K562 (cell line): ENCODE results near the gene UBE2D2. TPM values are rescaled to one million over a fixed set of nuclear protein-coding genes. Genes with fewer than 3 reads are reported as not detected.
A peak's percentile ranks its signal among the peaks of the same experiment; 100 is the strongest.

Source experiments
- ARID1B ChIP-seq: fragments of 450-650 bp; IDR thresholded peaks from 2 replicates; pipeline ENCODE4 v1.6.1; 2016; ENCODE audit warnings: antibody characterized with exemption, mild to moderate bottlenecking, inconsistent platforms
- BCLAF1 ChIP-seq, 2 experiments: fragments of 450-650 bp in 1 of 2; IDR thresholded peaks; 2 replicates each; pipeline ENCODE4 v1.6.1; 2011 to 2017; ENCODE audit warnings: low read depth in 2 of 2, antibody characterized with exemption in 1 of 2, borderline replicate concordance in 1 of 2, low read length in 1 of 2, mild to moderate bottlenecking in 1 of 2, mixed read lengths in 1 of 2; ENCODE audit not compliant: control insufficient read depth in 1 of 2
- ELF2 ChIP-seq: fragments of 250-450 bp; sonication (Bioruptor Pico); IDR thresholded peaks from 2 replicates; pipeline ENCODE4 v1.5.0; 2021; ENCODE audit warnings: mild to moderate bottlenecking
- FOXJ3 ChIP-seq: sonication (generic); formaldehyde crosslinking; IDR thresholded peaks from 2 replicates; pipeline ENCODE4 v1.4.0; 2020; ENCODE audit warnings: mild to moderate bottlenecking, missing genetic modification reagents
- HCFC1 ChIP-seq: IDR thresholded peaks from 2 replicates; pipeline ENCODE4 v1.6.1; 2012; ENCODE audit warnings: low read depth, low read length, improper control_type of control experiment
- ILK ChIP-seq: fragments of 450-650 bp; IDR thresholded peaks from 2 replicates; pipeline ENCODE4 v1.6.1; 2016; ENCODE audit warnings: missing genetic modification characterization, low read depth, mild to moderate bottlenecking, missing compliant biosample characterization, moderate library complexity, borderline replicate concordance
- IRF9 ChIP-seq: fragments of 450-650 bp; IDR thresholded peaks from 2 replicates; pipeline ENCODE4 v1.6.1; 2016; ENCODE audit warnings: missing biosample characterization, missing genetic modification characterization
- KAT2B ChIP-seq: IDR thresholded peaks from one replicate; pipeline ENCODE4 v1.6.1; 2012; ENCODE audit warnings: low read depth, mild to moderate bottlenecking, control low read depth, inconsistent platforms, low read length, moderate library complexity
- MAZ ChIP-seq, 2 experiments: fragments of 450-650 bp in 1 of 2; sonication (generic) in 1 of 2; formaldehyde crosslinking; IDR thresholded peaks in 1 of 2; conservative IDR thresholded peaks in 1 of 2; 2 replicates each; pipeline versions ENCODE4 v1.4.0 to v1.5.0; 2020; ENCODE audit warnings: mild to moderate bottlenecking in 1 of 2, missing genetic modification reagents in 1 of 2
- TFAP4 ChIP-seq: sonication (generic); formaldehyde crosslinking; IDR thresholded peaks from 2 replicates; pipeline ENCODE4 v1.8.0; 2022; ENCODE audit warnings: missing genetic modification reagents, mild to moderate bottlenecking, moderate library complexity, borderline replicate concordance
- TGIF2 ChIP-seq: sonication (generic); formaldehyde crosslinking; IDR thresholded peaks from 2 replicates; pipeline ENCODE4 v1.8.1; 2022; ENCODE audit warnings: mild to moderate bottlenecking, missing genetic modification reagents, moderate library complexity
- TRIM24 ChIP-seq, 2 experiments: fragments of 450-650 bp; IDR thresholded peaks; 2 replicates each; pipeline ENCODE4 v1.6.1; 2016
- ZFPM2 ChIP-seq: fragments of 250-450 bp; sonication (Bioruptor Pico); IDR thresholded peaks from 2 replicates; pipeline ENCODE4 v1.5.1; 2022; ENCODE audit warnings: mild to moderate bottlenecking
- polyA plus RNA-seq, 8 experiments: library from polyadenylated mRNA; depleted of rRNA in 4 of 8; stranded (reverse) in 5 of 8; unstranded in 3 of 8; fragments of >200 nt; fragmentation: Nextera tagmentation in 2 of 8; fragmentation: Illumina TruSeq in 1 of 8; extraction: Ambion mirVana in 2 of 8; extraction: Trizol in 1 of 8; gene quantifications; 2 replicates each; pipeline versions ENCODE4 v1.2.1 to v1.2.3, GENCODE V29; 2011 to 2014; ENCODE audit warnings: inconsistent platforms in 1 of 8, missing spikeins in 1 of 8
- total RNA-seq, 7 experiments: library from RNA; depleted of rRNA in 6 of 7; stranded (reverse); fragments of >200 nt in 6 of 7; fragmentation: Illumina TruSeq in 2 of 7; extraction: Trizol in 2 of 7; gene quantifications; 2 replicates each; pipeline versions ENCODE4 v1.2.1 to v1.2.3, GENCODE V29; 2011 to 2021; ENCODE audit warnings: low replicate concordance in 1 of 7
- TF ChIP-seq, protein P1 (sequence below): fragments of 250-450 bp; sonication (Bioruptor Pico); IDR thresholded peaks from 2 replicates; pipeline ENCODE4 v1.4.0; 2020; ENCODE audit warnings: borderline replicate concordance
- TF ChIP-seq, protein P2 (sequence below): fragments of 250-450 bp; sonication (Bioruptor Pico); IDR thresholded peaks from 2 replicates; pipeline ENCODE4 v1.5.1; 2021; ENCODE audit warnings: mild to moderate bottlenecking
- TF ChIP-seq, protein P3 (sequence below): sonication (generic); formaldehyde crosslinking; IDR thresholded peaks from 2 replicates; pipeline ENCODE4 v1.8.1; 2023; ENCODE audit warnings: mild to moderate bottlenecking, missing genetic modification reagents

The UBE2D2 gene
- total and polyA plus RNA-seq, 9 of the 15 experiments (the other 6 are each of a cell fraction or from before 2014, with no cell fraction given) = 53.6 to 198 (median 122) TPM

- TF ChIP-seq ILK (no peak), TFAP4 (peak; percentile 91), MAZ (CRISPR knock-in tag; conservative IDR thresholded peaks at IDR 0.05 in 1 of 2, IDR thresholded peaks at IDR 0.05 in 1 of 2) (peak; percentile 99), ELF2 (peak; percentile 79), ZFPM2 (no peak), HCFC1 (peak; percentile 29), KAT2B (no peak), TRIM24 (IDR thresholded peaks at IDR 0.05) (peak in 1 of 2 experiments; percentile 86; a peak in 2 of 4 replicates), TGIF2 (CRISPR knock-in tag) (peak; percentile 82; the same call in 1 of the 2 replicates), IRF9 (no peak), FOXJ3 (CRISPR knock-in tag) (no peak), BCLAF1 (IDR thresholded peaks at IDR 0.05; ENCODE audit: borderline replicate concordance in 1 of 2, control insufficient read depth in 1 of 2, low read depth in 2 of 2, low read length in 1 of 2) (0 out of 4 replicates have a peak, but pooled peaks of 1 of the 2 experiments have one; percentile 33), ARID1B (peak; percentile 93)
- TF ChIP-seq, protein P1, sequence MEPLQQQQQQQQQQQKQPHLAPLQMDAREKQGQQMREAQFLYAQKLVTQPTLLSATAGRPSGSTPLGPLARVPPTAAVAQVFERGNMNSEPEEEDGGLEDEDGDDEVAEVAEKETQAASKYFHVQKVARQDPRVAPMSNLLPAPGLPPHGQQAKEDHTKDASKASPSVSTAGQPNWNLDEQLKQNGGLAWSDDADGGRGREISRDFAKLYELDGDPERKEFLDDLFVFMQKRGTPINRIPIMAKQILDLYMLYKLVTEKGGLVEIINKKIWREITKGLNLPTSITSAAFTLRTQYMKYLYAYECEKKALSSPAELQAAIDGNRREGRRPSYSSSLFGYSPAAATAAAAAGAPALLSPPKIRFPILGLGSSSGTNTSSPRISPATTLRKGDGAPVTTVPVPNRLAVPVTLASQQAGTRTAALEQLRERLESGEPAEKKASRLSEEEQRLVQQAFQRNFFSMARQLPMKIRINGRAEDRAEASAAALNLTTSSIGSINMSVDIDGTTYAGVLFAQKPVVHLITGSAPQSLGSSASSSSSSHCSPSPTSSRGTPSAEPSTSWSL (CRISPR knock-in tag) = no peak
- TF ChIP-seq, protein P2, sequence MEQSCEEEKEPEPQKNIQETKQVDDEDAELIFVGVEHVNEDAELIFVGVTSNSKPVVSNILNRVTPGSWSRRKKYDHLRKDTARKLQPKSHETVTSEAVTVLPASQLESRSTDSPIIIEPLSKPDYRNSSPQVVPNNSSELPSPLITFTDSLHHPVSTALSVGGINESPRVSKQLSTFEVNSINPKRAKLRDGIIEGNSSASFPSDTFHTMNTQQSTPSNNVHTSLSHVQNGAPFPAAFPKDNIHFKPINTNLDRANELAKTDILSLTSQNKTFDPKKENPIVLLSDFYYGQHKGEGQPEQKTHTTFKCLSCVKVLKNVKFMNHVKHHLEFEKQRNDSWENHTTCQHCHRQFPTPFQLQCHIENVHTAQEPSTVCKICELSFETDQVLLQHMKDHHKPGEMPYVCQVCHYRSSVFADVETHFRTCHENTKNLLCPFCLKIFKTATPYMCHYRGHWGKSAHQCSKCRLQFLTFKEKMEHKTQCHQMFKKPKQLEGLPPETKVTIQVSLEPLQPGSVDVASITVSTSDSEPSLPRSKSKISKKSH (CRISPR knock-in tag) = no peak
- TF ChIP-seq, protein P3, sequence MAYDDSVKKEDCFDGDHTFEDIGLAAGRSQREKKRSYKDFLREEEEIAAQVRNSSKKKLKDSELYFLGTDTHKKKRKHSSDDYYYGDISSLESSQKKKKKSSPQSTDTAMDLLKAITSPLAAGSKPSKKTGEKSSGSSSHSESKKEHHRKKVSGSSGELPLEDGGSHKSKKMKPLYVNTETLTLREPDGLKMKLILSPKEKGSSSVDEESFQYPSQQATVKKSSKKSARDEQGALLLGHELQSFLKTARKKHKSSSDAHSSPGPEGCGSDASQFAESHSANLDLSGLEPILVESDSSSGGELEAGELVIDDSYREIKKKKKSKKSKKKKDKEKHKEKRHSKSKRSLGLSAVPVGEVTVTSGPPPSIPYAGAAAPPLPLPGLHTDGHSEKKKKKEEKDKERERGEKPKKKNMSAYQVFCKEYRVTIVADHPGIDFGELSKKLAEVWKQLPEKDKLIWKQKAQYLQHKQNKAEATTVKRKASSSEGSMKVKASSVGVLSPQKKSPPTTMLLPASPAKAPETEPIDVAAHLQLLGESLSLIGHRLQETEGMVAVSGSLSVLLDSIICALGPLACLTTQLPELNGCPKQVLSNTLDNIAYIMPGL (CRISPR knock-in tag) = no peak
These were observed 76.4 kb downstream of the UBE2D2 start (continued) for GRCh38 chr5:139637438-139638089.
